K562 (cell line): ENCODE measurements around the gene COL7A1. TPM values are rescaled to one million over a fixed set of nuclear protein-coding genes. Genes with fewer than 3 reads are reported as not detected.

Experiments
- E2F8 ChIP-seq: fragments of 450-650 bp; IDR thresholded peaks from 2 replicates; pipeline ENCODE4 v1.7.1; 2018; ENCODE audit warnings: mild to moderate bottlenecking, low read depth; ENCODE audit not compliant: partially characterized antibody
- HDAC8 ChIP-seq: fragments of 450-650 bp; IDR thresholded peaks from 2 replicates; pipeline ENCODE4 v1.6.1; 2016; ENCODE audit warnings: mild to moderate bottlenecking, missing genetic modification characterization, moderate library complexity, missing compliant biosample characterization
- HOMEZ ChIP-seq: fragments of 250-450 bp; sonication (Bioruptor Pico); IDR thresholded peaks from 2 replicates; pipeline ENCODE4 v1.4.0; 2020; ENCODE audit warnings: mild to moderate bottlenecking, moderate library complexity
- MITF ChIP-seq: IDR thresholded peaks from 2 replicates; pipeline ENCODE4 v1.6.1; 2014; ENCODE audit warnings: antibody characterized with exemption
- NFYB ChIP-seq: IDR thresholded peaks from 2 replicates; pipeline ENCODE4 v1.6.1; 2011; ENCODE audit warnings: mild to moderate bottlenecking, moderate library complexity; ENCODE audit not compliant: insufficient read length; ENCODE audit errors: extremely low read depth
- NR4A1 ChIP-seq, 2 experiments: fragments of 250-450 bp in 1 of 2; fragments of 450-650 bp in 1 of 2; sonication (Bioruptor Pico) in 1 of 2; IDR thresholded peaks; 2 replicates each; pipeline versions ENCODE4 v1.4.0 to v1.6.1; 2016 to 2020; ENCODE audit warnings: mild to moderate bottlenecking in 2 of 2, missing compliant biosample characterization in 1 of 2, missing genetic modification characterization in 1 of 2, moderate library complexity in 1 of 2
- SNIP1 ChIP-seq: fragments of 450-650 bp; IDR thresholded peaks from 2 replicates; pipeline ENCODE4 v1.7.1; 2017; ENCODE audit warnings: low read depth, mild to moderate bottlenecking
- SRSF3 ChIP-seq: fragments of 200-400 bp; formaldehyde crosslinking; IDR thresholded peaks from 2 replicates; pipeline ENCODE4 v1.6.1; 2016; ENCODE audit warnings: mild to moderate bottlenecking, low read length, moderate library complexity; ENCODE audit not compliant: insufficient read depth
- TARDBP ChIP-seq: fragments of 450-650 bp; IDR thresholded peaks from 2 replicates; pipeline ENCODE4 v1.6.1; 2016
- ZNF445 ChIP-seq: fragments of 250-450 bp; sonication (Bioruptor Pico); IDR thresholded peaks from 2 replicates; pipeline ENCODE4 v1.4.0; 2020; ENCODE audit warnings: low read depth, mild to moderate bottlenecking, moderate library complexity
- ZNF668 ChIP-seq: fragments of 250-450 bp; sonication (Bioruptor Pico); IDR thresholded peaks from 2 replicates; pipeline ENCODE4 v1.8.0; 2022; ENCODE audit warnings: mild to moderate bottlenecking, inconsistent platforms
- polyA plus RNA-seq, 8 experiments: library from polyadenylated mRNA; depleted of rRNA in 4 of 8; stranded (reverse) in 5 of 8; unstranded in 3 of 8; fragments of >200 nt; fragmentation: Nextera tagmentation in 2 of 8; fragmentation: Illumina TruSeq in 1 of 8; extraction: Ambion mirVana in 2 of 8; extraction: Trizol in 1 of 8; gene quantifications; 2 replicates each; pipeline versions ENCODE4 v1.2.1 to v1.2.3, GENCODE V29; 2011 to 2014; ENCODE audit warnings: inconsistent platforms in 1 of 8, missing spikeins in 1 of 8
- total RNA-seq, 7 experiments: library from RNA; depleted of rRNA in 6 of 7; stranded (reverse); fragments of >200 nt in 6 of 7; fragmentation: Illumina TruSeq in 2 of 7; extraction: Trizol in 2 of 7; gene quantifications; 2 replicates each; pipeline versions ENCODE4 v1.2.1 to v1.2.3, GENCODE V29; 2011 to 2021; ENCODE audit warnings: low replicate concordance in 1 of 7
- TF ChIP-seq, protein P1 (sequence below): sonication (generic); formaldehyde crosslinking; IDR thresholded peaks from 2 replicates; pipeline ENCODE4 v1.8.1; 2023; ENCODE audit warnings: mild to moderate bottlenecking, missing genetic modification reagents, moderate library complexity
- TF ChIP-seq, protein P2 (sequence below): sonication (generic); formaldehyde crosslinking; IDR thresholded peaks from 2 replicates; pipeline ENCODE4 v1.8.1; 2022; ENCODE audit warnings: missing genetic modification reagents
- TF ChIP-seq, protein P3 (sequence below): fragments of 250-450 bp; sonication (Bioruptor Pico); IDR thresholded peaks from 2 replicates; pipeline ENCODE4 v1.5.0; 2020; ENCODE audit warnings: mild to moderate bottlenecking
- TF ChIP-seq, protein P4 (sequence below): fragments of 450-650 bp; formaldehyde crosslinking; IDR thresholded peaks from 2 replicates; pipeline ENCODE4 v1.4.0; 2022; ENCODE audit warnings: missing genetic modification characterization

The COL7A1 gene
- total and polyA plus RNA-seq, 9 of the 15 experiments (the other 6 are each of a cell fraction or from before 2014, with no cell fraction given), result 0.09 to 0.66 (median 0.35) TPM; not detected in 3

- TF ChIP-seq, protein P1, sequence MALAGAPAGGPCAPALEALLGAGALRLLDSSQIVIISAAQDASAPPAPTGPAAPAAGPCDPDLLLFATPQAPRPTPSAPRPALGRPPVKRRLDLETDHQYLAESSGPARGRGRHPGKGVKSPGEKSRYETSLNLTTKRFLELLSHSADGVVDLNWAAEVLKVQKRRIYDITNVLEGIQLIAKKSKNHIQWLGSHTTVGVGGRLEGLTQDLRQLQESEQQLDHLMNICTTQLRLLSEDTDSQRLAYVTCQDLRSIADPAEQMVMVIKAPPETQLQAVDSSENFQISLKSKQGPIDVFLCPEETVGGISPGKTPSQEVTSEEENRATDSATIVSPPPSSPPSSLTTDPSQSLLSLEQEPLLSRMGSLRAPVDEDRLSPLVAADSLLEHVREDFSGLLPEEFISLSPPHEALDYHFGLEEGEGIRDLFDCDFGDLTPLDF (CRISPR knock-in tag), result no peak
- TF ChIP-seq ZNF668 (CRISPR knock-in tag) (no peak), MITF (no peak), TARDBP (no peak), NFYB (no peak), ZNF445 (CRISPR knock-in tag) (no peak), SNIP1 (no peak), NR4A1 (CRISPR knock-in tag; IDR thresholded peaks at IDR 0.05) (no peak), NR4A1 (tag; IDR thresholded peaks at IDR 0.05) (no peak), HDAC8 (tag) (no peak), HOMEZ (CRISPR knock-in tag) (no peak), E2F8 (no peak), SRSF3 (no peak)
- TF ChIP-seq, protein P2, sequence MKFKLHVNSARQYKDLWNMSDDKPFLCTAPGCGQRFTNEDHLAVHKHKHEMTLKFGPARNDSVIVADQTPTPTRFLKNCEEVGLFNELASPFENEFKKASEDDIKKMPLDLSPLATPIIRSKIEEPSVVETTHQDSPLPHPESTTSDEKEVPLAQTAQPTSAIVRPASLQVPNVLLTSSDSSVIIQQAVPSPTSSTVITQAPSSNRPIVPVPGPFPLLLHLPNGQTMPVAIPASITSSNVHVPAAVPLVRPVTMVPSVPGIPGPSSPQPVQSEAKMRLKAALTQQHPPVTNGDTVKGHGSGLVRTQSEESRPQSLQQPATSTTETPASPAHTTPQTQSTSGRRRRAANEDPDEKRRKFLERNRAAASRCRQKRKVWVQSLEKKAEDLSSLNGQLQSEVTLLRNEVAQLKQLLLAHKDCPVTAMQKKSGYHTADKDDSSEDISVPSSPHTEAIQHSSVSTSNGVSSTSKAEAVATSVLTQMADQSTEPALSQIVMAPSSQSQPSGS (CRISPR knock-in tag), result no peak
- TF ChIP-seq, protein P3, sequence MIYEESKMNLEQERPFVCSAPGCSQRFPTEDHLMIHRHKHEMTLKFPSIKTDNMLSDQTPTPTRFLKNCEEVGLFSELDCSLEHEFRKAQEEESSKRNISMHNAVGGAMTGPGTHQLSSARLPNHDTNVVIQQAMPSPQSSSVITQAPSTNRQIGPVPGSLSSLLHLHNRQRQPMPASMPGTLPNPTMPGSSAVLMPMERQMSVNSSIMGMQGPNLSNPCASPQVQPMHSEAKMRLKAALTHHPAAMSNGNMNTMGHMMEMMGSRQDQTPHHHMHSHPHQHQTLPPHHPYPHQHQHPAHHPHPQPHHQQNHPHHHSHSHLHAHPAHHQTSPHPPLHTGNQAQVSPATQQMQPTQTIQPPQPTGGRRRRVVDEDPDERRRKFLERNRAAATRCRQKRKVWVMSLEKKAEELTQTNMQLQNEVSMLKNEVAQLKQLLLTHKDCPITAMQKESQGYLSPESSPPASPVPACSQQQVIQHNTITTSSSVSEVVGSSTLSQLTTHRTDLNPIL, result no peak
- TF ChIP-seq, protein P4, sequence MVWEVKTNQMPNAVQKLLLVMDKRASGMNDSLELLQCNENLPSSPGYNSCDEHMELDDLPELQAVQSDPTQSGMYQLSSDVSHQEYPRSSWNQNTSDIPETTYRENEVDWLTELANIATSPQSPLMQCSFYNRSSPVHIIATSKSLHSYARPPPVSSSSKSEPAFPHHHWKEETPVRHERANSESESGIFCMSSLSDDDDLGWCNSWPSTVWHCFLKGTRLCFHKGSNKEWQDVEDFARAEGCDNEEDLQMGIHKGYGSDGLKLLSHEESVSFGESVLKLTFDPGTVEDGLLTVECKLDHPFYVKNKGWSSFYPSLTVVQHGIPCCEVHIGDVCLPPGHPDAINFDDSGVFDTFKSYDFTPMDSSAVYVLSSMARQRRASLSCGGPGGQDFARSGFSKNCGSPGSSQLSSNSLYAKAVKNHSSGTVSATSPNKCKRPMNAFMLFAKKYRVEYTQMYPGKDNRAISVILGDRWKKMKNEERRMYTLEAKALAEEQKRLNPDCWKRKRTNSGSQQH (CRISPR knock-in tag), result no peak
Measured at GRCh38 chr3:48555231-48555948, 39.7 kb downstream of the COL7A1 start (continued).
